ENCODE measurements around the gene CELA3B. TPM values are rescaled to one million over a fixed set of nuclear protein-coding genes. Genes with fewer than 3 reads are reported as not detected.

The CELA3B gene
- total RNA-seq, 1 donor from 2014 or later: not detected

GRCh38 chr1:21955501-21956281, 21.1 kb upstream of the CELA3B start:
- Mint-ChIP-seq H3K27me3 (ENCODE audit: unreplicated experiment) (no peaks in the 10 kb centered on the region), H3K4me1 (ENCODE audit: unreplicated experiment) (peaks cover 8% of the 10 kb centered on the region), H3K36me3 (ENCODE audit: unreplicated experiment) (no peaks in the 10 kb centered on the region), H3K4me3 (ENCODE audit: unreplicated experiment) (no peak overlapping the region), H3K9me3 (ENCODE audit: unreplicated experiment) (no peaks in the 10 kb centered on the region), H3K27ac (ENCODE audit: unreplicated experiment) (no peak overlapping the region)
- TF ChIP-seq CTCF (IDR thresholded peaks at IDR 0.05): no peak
- no peak for DNase-seq (ENCODE audit: extremely low spot score, unreplicated experiment)

- no peak overlapping the region for H3K27ac Mint-ChIP-seq (ENCODE audit: unreplicated experiment)
- H3K9me3 Mint-ChIP-seq (ENCODE audit: unreplicated experiment): no peaks in the 10 kb centered on the region
- H3K27me3 Mint-ChIP-seq (ENCODE audit: unreplicated experiment): no peaks in the 10 kb centered on the region
- TF ChIP-seq CTCF (IDR thresholded peaks at IDR 0.05): no peak
- peaks cover 8% of the 10 kb centered on the region for H3K4me1 Mint-ChIP-seq (ENCODE audit: unreplicated experiment)
- no peak overlapping the region for H3K4me3 Mint-ChIP-seq (ENCODE audit: unreplicated experiment)
- no peaks in the 10 kb centered on the region for H3K36me3 Mint-ChIP-seq (ENCODE audit: unreplicated experiment)
- DNase-seq (ENCODE audit: extremely low spot score, unreplicated experiment): no peak
These were observed 19.9 kb upstream of the CELA3B start for GRCh38 chr1:21956720-21957552.

GRCh38 chr1:21961337-21961736, 15.5 kb upstream of the CELA3B start:
- no peak overlapping the region for H3K27ac Mint-ChIP-seq (ENCODE audit: unreplicated experiment)
- peaks cover 10% of the 10 kb centered on the region for H3K4me1 Mint-ChIP-seq (ENCODE audit: unreplicated experiment)
- no peak for DNase-seq (ENCODE audit: extremely low spot score, unreplicated experiment)
- TF ChIP-seq CTCF (IDR thresholded peaks at IDR 0.05): no peak
- H3K4me3 Mint-ChIP-seq (ENCODE audit: unreplicated experiment): no peak overlapping the region
- no peaks in the 10 kb centered on the region for H3K27me3 Mint-ChIP-seq (ENCODE audit: unreplicated experiment)
- H3K9me3 Mint-ChIP-seq (ENCODE audit: unreplicated experiment): no peaks in the 10 kb centered on the region
- H3K36me3 Mint-ChIP-seq (ENCODE audit: unreplicated experiment): no peaks in the 10 kb centered on the region

GRCh38 chr1:21961799-21962198, 15.0 kb upstream of the CELA3B start:
- DNase-seq (ENCODE audit: extremely low spot score, unreplicated experiment): no peak
- Mint-ChIP-seq H3K36me3 (ENCODE audit: unreplicated experiment) (no peaks in the 10 kb centered on the region), H3K27ac (ENCODE audit: unreplicated experiment) (no peak overlapping the region), H3K4me1 (ENCODE audit: unreplicated experiment) (peaks cover 8% of the 10 kb centered on the region), H3K27me3 (ENCODE audit: unreplicated experiment) (no peaks in the 10 kb centered on the region), H3K9me3 (ENCODE audit: unreplicated experiment) (no peaks in the 10 kb centered on the region), H3K4me3 (ENCODE audit: unreplicated experiment) (no peak overlapping the region)
- TF ChIP-seq CTCF (IDR thresholded peaks at IDR 0.05): no peak
